ENCODE data around the gene ZBBX.

DNA sequence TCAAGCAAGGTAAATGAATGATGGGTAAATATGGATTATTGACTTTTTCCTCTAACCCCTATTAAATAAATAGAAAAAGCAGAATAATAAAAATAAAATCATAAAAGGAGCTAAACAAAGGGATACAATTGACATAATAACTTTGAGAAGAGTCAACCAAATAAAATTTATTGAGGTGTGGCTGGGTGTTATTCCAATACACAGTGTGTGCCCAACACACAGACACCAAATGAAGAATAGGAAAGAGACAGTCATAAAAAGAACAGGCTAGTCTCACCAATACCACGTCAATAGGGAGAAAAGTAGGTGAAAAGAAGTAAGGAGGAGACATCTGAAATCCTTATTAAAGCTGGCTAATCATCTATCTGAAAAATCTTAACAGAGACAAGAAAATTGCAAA, 127.1 kb downstream of the ZBBX start:
- no peak for TF ChIP-seq CTCF (IDR thresholded peaks at IDR 0.05; ENCODE audit: low read depth, low read length, missing input control)
- no peak for TF ChIP-seq EGR1 (IDR thresholded peaks at IDR 0.05; ENCODE audit: low read depth in 2 of 2)
